NCI-H2227 (cell line): ENCODE results near the gene TP73.
"Not testable (repeated sequence)": the region's sequence is repeated elsewhere in the genome, so short reads cannot be mapped to it uniquely, and the experiment has no call there.

Source experiments
- DNase-seq: peaks from one replicate; lab custom pipeline; 2025; ENCODE audit not compliant: unreplicated experiment; lab: John Stamatoyannopoulos, UW

TP73 gene

DNA sequence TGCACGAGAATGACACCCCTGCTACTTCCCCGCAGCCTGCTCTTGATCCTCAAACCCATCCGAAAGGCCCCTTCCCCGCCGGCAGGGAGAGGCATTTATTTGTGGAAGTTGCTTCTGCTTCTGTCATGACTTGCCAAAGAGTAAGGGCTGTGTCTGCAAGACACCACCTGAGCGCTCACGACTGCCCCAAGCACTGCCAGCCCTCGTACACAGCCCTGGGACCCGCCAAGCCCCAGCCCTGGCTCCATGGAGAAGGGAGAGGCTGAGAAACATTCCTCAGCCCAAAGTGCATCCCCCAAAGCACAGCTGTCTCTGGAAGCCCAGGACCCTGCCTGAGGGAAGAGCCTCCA is 33.8 kb upstream of the TP73 start:
- no peak for DNase-seq

DNA sequence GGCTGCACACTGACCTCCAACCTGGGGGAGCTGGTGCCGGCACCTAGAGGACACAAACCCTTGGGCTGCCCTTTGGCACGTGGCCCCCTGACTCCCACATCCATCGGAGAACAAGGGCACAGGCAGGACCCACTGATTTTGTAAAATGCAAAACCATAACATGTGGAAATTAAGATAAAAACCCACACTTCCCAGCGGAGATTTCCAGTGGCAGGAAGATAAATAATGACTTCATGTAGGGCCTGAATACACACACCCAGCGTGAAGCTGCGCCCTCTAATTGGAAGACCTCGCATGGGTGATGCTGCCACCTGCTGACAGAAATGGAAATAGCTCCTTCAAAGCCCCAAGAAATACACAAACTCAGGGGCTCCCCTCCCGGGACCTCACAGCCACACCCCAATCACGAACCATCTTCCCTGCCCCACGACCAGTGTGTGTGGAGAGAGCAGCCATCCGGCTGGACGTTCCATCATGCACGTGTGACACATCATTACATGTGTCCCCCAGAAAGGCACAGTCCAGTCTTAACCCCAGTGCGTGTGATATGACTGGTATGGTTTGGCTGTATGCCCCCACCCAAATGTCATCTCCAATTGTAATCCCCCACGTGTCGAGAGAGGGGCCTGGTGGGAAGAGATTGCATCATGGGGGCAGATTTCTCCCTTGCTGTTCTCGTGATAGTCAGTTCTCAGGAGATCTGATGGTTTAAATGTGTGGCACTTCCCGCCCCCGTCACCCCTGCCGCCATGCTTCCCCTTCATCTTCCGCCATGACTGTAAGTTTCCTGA is 33.2 kb upstream of the TP73 start:
- peak; percentile 84 for DNase-seq

DNA sequence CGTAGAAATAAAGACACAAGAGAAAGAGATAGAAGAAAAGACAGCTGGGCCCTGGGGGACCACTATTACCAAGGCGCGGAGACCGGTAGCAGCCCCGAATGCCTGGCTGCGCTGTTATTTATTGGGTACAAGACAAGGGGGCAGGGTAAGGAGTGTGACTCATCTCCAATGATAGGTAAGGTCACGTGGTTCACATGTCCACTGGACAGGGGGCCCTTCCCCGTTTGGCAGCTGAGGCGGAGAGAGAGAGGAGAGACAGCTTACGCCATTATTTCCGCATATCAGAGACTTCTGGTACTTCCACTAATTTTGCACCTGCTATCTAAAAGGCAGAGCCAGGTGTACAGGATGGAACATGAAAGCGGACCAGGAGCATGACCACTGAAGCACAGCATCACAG is 31.6 kb upstream of the TP73 start:
- no peak for DNase-seq

DNA sequence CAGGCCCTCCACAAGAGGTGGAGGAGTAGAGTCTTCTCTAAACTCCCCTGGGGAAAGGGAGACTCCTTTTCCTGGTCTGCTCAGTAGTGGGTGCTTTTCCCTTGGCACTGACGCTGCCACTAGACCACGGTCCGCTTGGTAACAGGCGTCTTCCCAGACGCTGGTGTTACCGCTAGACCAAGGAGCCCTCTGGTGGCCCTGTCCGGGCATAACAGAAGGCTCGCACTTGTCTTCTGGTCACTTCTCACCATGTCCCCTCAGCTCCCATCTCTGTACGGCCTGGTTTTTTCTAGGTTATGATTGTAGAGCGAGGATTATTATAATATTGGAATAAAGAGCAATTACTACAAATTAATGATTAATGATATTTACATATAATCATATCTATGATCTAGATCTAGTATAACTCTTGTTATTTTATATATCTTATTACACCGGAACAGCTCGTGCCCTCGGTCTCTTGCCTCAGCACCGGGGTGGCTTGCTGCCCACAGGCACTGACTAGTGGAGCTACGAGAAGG is 31.1 kb upstream of the TP73 start:
- peak; percentile 45 for DNase-seq

DNA sequence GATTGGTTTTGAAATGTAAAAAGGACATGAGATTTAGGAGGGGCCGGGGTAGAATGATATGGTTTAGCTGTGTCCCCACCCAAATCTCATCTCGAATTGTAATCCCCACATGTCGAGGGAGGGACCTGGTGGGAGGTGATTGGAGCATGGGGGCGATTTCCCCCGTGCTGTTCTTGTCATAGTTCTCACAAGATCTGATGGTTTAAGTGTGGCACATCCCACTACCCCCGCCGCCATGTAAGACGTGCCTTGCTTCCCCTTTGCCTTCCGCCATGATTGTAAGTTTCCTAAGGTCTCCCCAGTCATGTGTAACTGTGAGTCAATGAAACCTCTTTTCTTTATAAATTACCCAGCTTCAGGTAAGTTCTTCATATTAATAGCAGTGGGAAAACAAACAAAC is 30.2 kb upstream of the TP73 start:
- DNase-seq, result not testable (repeated sequence)

DNA sequence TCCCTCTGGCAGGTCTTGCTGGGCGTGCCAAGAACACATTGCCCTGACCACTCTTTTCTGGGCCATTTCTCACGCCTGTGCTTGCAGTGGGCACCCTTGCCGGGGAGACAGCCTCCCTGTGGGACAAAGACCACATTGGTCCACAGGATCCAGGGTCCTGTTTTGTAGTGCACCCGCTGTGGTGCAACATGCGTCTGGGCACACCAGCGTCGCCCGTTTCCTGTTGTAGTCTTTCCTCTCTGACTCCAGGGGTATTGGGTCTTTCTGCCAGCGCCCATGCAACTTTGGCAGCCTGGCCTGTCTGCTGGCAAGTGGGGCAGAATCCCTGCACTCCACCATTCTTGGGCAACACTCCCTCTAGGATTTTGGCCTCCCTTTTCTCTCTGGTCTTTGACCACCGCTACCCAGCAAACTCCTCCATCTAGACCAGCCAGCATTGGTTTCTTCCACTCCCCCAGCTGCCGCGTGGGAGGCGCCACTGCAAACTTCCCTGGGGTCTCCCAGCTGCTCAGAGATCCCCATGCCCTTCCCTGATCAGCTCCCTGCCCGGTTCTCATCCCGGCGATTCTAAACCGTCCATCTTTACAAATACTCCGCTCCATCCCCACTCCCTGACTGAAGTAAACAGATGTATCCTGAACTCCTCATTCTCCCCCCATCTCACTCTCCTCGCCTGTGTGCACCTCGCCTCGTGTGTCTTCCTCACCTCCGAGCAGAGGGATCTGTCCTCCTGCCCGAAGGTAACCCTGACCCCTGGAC is 28.7 kb upstream of the TP73 start:
- DNase-seq, result no peak

DNA sequence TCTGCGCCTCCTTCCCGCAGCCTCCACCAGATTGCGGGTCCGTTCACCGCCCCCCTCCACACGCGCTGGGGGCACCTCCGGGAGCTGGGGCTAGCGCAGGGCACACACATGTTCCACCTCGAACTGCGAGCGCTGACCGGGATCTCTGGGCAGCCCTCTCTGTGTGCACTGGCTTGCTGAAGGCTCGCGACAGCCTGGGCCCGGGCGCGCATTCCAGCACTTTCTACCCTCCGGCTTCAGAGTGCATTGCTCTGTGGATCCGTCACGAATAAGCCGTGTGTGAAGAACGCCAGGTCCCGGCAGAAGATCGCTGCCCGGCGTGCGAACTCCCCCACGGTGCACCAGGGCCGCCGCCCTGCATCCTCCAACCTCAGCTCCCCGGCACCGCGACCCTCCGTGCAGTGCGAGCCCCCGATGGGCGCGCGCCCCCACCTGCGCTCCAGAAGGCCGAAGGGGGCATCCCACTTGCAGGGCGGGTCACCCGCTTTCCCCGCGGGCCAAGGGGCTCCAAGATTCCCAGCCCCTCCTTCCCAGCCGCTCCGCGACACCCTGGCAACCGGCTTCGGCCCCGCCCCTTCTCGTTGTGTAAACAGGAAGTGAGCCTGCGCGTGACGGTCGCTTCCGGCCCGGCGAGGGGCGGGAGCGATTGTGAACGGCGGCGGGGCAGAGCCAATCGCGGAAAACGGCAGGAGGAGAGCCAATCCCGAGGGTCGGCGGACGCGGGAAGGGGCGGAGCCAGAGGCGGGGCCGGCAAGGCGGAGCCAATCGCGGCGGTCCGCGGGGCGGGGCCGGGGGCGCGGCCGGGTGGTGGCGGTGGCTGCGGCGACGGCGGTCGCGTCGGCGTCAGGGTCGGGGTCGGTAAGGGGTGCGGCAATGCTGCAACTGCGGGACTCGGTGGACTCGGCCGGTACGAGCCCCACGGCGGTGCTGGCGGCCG is 27.8 kb upstream of the TP73 start, which contains the start of gene TPRG1L:
TPRG1L (plus strand) TSS at position 816 of the 937 bp plus-strand sequence; CDS start at position 874, 58 bp downstream.
- DNase-seq, result peak; percentile 99

DNA sequence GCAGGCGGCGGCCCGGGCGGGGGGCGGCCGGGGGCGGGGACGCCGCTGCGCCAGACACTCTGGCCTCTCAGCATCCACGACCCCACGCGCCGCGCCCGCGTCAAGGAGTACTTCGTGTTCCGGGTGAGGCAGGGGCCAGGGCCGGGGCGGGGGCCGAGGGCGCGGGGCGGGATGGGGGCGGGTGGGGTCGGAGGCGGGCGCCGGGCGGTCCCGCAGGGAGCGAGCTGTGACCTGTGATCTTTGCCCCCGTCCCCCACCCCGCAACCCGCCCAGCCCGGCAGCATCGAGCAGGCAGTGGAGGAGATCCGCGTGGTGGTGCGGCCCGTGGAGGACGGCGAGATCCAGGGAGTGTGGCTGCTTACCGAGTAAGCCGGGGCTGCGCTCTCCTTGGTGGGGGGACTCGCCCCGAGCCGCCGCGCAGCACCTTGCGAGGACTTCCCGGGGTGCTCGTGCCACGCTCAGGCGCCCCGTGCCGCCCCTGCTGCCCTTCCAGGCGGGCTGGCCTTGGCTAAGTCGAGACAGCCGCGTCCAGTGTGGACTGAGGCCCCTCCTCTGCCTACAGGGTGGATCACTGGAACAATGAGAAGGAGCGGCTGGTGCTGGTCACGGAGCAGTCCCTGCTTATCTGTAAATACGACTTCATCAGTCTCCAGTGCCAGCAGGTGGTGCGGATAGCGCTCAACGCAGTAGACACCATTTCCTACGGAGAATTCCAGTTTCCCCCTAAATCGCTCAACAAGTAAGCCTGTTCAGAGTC is 27.0 kb upstream of the TP73 start:
- peak; percentile 67 for DNase-seq

DNA sequence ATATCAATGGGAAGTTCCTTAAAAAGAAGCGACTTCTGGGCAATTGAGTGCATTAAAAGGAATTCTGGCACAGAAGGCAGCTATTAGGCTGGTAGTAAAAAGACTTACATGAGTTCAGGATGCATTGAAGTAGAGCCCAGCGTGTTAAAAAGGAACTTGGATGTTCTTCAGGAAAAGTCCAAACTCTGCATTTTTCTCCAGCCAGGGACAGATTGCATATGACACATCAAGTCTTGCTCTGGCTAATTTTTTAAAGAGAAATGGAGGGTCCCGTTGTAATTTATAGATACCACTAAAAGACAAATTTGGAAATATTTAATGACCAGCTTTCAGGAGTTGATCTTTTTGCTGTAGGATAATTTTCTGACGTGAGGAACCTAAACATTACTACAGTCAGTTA is 26.3 kb upstream of the TP73 start:
- no peak for DNase-seq

DNA sequence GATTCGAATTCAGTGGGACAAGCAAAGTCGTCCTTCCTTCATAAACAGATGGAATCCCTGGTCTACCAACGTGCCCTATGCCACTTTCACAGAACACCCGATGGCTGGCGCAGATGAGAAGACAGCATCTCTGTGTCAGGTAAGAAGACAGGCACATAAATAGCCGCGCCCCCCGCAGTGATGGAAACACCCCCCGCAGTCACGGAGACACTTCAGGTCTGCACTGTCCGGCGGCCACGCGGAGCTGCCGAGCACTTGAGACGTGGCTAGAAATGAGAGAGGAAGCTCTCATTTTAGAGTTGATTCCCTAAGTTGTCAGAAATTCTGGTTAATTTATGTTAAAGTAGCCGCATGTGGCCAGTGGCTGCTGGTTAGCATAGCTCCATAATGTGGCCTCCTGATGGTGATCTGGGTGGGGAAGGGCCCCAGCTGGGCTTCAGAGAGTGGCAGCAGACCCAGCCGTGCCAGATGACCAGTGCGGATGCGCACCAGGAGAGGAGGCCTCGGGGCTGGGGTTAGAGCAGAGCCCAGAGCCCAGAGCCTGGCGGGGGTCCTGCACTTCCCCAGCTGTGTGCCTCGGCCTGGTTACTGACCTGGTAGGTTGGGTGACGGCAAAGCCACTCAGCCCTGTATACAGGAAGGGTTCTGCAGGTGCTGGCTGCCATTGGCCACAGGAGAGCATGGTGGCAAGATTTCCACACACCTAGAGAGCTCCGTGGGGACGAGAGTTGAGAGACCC is 24.6 kb upstream of the TP73 start:
- DNase-seq, result no peak

DNA sequence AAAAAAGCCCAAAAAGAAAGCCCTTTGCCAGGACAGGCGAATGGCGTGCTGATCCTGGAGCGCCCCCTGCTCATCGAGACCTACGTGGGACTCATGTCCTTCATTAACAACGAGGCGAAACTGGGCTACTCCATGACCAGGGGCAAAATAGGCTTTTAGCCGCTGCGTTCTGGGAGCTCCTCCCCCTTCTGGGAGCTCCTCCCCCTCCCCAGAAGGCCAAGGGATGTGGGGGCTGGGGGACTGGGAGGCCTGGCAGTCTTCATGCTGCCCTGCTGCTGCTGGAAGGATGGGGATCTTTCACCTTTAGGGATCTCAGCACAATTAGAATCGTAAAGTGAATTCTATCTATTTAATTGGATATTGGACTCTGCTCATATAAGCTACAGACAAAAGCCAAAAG is 23.9 kb upstream of the TP73 start:
- no peak for DNase-seq

DNA sequence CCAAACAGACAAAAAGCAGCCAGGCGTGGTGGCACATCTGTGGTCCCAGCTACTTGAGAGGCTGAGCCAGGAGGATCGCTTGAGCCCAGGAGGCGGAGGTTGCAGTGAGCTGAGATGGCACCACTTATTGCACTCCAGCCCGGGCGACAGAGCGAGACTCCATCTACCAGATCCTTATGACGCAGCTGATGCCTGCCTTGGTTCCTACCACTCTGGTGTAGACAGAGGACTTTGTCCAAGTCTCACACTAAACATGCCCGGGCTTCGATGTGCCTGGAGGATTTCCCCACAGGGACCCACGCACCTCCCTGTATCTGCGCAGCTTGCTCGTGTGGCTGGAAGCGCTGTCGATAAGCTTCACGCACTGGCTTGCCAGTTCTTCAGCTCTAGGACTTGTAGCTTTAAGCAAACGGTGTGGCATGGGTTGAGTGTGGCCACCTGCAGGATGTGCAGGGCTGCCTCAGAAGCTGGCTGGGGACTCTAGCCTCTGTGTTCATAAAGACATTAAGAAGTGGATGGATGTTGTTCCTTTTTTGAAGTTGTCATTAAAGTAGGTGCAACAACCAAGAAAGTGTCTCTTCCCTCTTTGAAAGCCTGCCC is 22.7 kb upstream of the TP73 start:
- no peak for DNase-seq

DNA sequence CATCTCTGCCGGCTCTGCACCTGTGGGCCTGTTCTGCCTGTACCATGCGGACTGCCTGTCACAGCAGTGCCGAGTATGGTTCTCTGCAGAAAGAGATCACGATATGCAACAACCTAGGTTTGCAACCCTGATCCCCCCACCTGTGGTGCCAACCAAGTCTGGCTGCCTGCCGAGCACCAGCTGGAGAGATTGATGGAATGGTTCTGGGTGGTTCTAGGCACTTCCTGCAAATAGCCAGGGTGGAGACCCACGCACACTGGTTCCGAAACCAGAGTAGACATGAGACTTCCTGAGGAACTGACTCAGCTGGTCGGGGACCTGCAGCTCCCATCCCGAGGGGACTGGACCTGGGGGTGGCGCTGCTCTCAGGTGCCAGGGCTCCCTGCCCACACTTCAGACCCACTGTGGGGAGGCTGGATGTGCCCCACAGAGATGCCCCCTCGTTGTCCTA is 22.1 kb upstream of the TP73 start:
- DNase-seq, result no peak

DNA sequence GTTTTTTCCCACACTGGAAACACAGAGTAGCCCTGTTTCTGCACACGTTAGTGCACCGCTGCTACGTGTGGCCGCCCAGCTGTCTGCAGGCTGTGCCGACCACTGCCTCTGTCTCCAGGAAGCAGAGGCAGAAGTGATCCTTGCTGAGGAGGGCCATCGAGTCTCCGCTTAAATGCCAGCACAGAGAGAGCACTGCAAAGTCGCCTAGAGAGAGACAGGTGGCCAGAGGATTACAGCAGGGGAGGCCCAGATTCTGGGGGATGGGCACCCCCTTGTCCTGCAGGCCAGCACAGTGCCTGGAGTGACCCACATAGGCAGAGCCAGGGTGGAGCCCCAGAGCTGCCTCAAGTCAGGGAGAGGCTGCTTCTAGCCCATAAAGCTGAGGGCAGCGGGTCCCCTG is 21.4 kb upstream of the TP73 start:
- no peak for DNase-seq

DNA sequence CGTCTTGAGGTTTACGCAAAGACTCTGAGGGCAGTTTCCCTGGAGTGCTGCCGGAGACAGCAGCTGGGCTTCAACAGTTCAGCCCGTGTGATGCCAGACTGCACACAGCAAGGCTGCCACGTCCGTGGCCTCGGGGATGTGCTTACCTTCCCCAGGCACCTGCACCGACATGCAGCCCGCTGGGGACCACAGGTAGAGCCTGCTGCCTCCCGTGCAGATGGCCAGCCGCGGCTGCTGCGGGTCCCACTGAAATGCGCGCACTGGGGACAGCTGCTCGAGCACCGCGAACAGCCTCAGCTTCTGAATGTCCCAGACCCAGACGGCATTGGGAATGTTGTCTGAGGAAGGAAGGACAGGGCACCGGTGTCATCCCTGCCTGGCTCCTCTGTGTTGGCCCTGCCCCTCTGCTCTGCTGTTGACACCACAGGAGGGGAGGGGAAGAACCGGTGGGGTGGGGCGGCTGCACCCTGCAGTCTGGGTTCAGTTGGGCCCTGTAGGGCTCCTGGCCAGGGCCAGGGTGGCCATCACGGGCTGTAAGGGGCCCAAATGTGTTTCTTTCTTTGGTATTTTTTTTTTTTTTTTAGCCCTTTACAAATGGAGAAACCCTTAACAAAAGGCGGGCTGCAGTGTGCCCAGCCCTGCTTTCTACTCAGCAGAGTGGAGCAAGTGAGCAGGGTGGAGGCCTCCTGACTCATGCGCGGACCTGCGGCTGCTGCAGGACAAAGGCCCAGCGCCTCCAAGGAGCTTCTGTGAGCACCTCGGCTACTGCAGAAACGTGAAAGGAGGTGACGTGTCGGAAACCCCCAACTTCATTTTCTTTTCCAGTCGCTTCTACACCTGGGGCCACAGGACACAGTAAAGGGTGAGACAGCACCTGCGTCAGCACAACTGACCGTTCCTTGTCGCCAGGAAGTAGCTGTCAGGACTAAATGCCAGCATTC is 20.7 kb upstream of the TP73 start:
- DNase-seq, result no peak

DNA sequence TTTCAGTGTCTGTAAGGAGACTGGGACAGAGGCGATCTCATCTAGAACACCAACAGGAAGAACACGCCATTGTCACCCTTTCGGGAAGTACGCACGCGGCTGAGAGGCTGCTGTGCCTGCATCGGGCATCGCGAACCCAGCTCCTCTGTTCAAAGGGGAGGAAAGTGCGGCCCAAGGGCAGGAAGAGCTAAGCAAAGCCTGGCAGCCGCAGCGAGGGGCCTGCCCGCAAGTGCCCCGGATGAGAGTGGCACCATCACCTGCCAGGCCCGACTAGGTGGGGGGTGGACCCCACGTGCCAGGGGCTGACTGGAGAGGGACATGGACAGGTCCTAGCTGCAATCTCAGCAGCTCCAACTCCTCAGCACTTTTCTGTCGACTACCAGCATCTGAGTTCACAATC is 20.0 kb upstream of the TP73 start:
- DNase-seq, result no peak

DNA sequence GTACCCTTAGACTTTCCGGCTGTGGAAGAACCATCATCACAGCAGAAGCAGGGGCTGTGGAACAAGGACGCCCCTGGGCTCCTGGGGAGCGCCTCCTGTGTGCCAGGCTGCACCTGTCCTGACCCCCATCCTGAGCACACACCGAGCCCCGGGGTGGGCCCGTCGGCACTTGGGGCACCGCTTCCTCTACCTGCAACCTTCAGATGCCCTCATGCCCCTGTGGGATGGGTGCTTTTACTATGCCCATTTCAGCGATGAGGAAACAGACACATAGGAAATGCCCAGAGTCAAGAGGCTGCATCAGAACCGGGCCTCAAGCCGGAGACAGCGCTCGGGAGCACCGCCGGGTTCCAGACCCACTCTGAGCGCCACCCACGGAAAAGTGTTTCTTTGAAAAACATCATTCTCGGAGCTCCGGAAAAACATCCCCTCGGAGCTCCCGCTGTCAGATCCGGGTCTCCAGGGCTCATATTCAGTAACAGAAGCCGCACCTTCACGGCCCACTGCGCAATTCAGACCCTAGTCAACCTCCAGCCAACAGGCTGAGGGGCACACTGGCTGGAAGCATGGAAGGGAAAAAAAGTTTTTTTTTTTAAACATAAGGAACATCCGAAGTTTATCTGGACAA is 19.5 kb upstream of the TP73 start:
- DNase-seq, result no peak
